Measurements from ENCODE around the gene SUB1. TPM values are rescaled to one million over a fixed set of nuclear protein-coding genes. Genes with fewer than 3 reads are reported as not detected.

SUB1 gene
- total RNA-seq, 2 donors from 2014 or later: 230 to 288 TPM

GRCh38 chr5:32645246-32645645, 59.9 kb downstream of the SUB1 start:
- no peaks in the 10 kb centered on the region for H3K9me3 Mint-ChIP-seq
- Histone ChIP-seq H3K9ac (ENCODE audit: extremely low read depth, low read length, poor library complexity, severe bottlenecking) (no peak overlapping the region), H3K27me3 (ENCODE audit: control insufficient read depth, insufficient read depth, low read length, poor library complexity, severe bottlenecking) (no peaks in the 10 kb centered on the region), H3K4me1 (ENCODE audit: control insufficient read depth, insufficient read depth, low read length) (no peaks in the 10 kb centered on the region), H3K36me3 (ENCODE audit: control insufficient read depth, insufficient read depth, low read length) (no peaks in the 10 kb centered on the region), H3K27ac (ENCODE audit: low read depth, low read length) (no peak overlapping the region), H3K9me3 (ENCODE audit: control insufficient read depth, low read length) (no peaks in the 10 kb centered on the region), H3K4me3 (ENCODE audit: low read length) (no peak overlapping the region)
- H3K36me3 Mint-ChIP-seq (ENCODE audit: low read depth): no peaks in the 10 kb centered on the region
- TF ChIP-seq CTCF (conservative IDR thresholded peaks at IDR 0.05): no peak
- DNase-seq: no peak
- H3K4me3 Mint-ChIP-seq: no peak overlapping the region
- WGBS, 2 experiments (ENCODE audit: insufficient coverage in 1 of 2, insufficient read length in 1 of 2): 91 to 100% methylated on average over 2 to 5 of the region's 5 CpGs
- H3K27me3 Mint-ChIP-seq (ENCODE audit: insufficient read depth): no peaks in the 10 kb centered on the region
- H3K27ac Mint-ChIP-seq: no peak overlapping the region
- no peaks in the 10 kb centered on the region for H3K4me1 Mint-ChIP-seq

GRCh38 chr5:32646061-32646969, 61.0 kb downstream of the SUB1 start:
- H3K9me3 Mint-ChIP-seq: no peaks in the 10 kb centered on the region
- H3K9ac ChIP-seq (ENCODE audit: extremely low read depth, low read length, poor library complexity, severe bottlenecking): no peak overlapping the region
- H3K27ac Mint-ChIP-seq: no peak overlapping the region
- H3K36me3 ChIP-seq (ENCODE audit: control insufficient read depth, insufficient read depth, low read length): no peaks in the 10 kb centered on the region
- no peaks in the 10 kb centered on the region for H3K4me1 Mint-ChIP-seq
- no peaks in the 10 kb centered on the region for H3K27me3 ChIP-seq (ENCODE audit: control insufficient read depth, insufficient read depth, low read length, poor library complexity, severe bottlenecking)
- no peak for DNase-seq
- H3K36me3 Mint-ChIP-seq (ENCODE audit: low read depth): no peaks in the 10 kb centered on the region
- WGBS, 2 experiments (ENCODE audit: insufficient coverage in 1 of 2, insufficient read length in 1 of 2): 93 to 96% methylated on average over 5 to 6 of the region's 6 CpGs
- H3K9me3 ChIP-seq (ENCODE audit: control insufficient read depth, low read length): no peaks in the 10 kb centered on the region
- TF ChIP-seq CTCF (conservative IDR thresholded peaks at IDR 0.05): no peak
- no peak overlapping the region for H3K27ac ChIP-seq (ENCODE audit: low read depth, low read length)
- no peaks in the 10 kb centered on the region for H3K4me1 ChIP-seq (ENCODE audit: control insufficient read depth, insufficient read depth, low read length)
- no peaks in the 10 kb centered on the region for H3K27me3 Mint-ChIP-seq (ENCODE audit: insufficient read depth)
- no peak overlapping the region for H3K4me3 Mint-ChIP-seq
- H3K4me3 ChIP-seq (ENCODE audit: low read length): no peak overlapping the region

GRCh38 chr5:32651088-32651487, 65.7 kb downstream of the SUB1 start:
- DNase-seq: no peak
- Mint-ChIP-seq H3K27me3 (ENCODE audit: insufficient read depth) (no peaks in the 10 kb centered on the region), H3K4me3 (no peak overlapping the region), H3K36me3 (ENCODE audit: low read depth) (no peaks in the 10 kb centered on the region), H3K4me1 (no peaks in the 10 kb centered on the region), H3K9me3 (peaks cover 14% of the 10 kb centered on the region), H3K27ac (no peak overlapping the region)
- no peak overlapping the region for H3K27ac ChIP-seq (ENCODE audit: low read depth, low read length)
- H3K36me3 ChIP-seq (ENCODE audit: control insufficient read depth, insufficient read depth, low read length): no peaks in the 10 kb centered on the region
- no peak for TF ChIP-seq CTCF (conservative IDR thresholded peaks at IDR 0.05)
- H3K9me3 ChIP-seq (ENCODE audit: control insufficient read depth, low read length): peaks cover 7% of the 10 kb centered on the region
- WGBS, 2 experiments (ENCODE audit: insufficient coverage in 1 of 2, insufficient read length in 1 of 2): 92 to 93% methylated on average over 3 to 4 of the region's 4 CpGs
- no peak overlapping the region for H3K9ac ChIP-seq (ENCODE audit: extremely low read depth, low read length, poor library complexity, severe bottlenecking)
- H3K27me3 ChIP-seq (ENCODE audit: control insufficient read depth, insufficient read depth, low read length, poor library complexity, severe bottlenecking): no peaks in the 10 kb centered on the region
- no peak overlapping the region for H3K4me3 ChIP-seq (ENCODE audit: low read length)
- no peaks in the 10 kb centered on the region for H3K4me1 ChIP-seq (ENCODE audit: control insufficient read depth, insufficient read depth, low read length)
